ENCODE data around the gene FBXW7. TPM values are rescaled to one million over a fixed set of nuclear protein-coding genes. Genes with fewer than 3 reads are reported as not detected.

FBXW7 gene
- polyA plus RNA-seq, 2 of the 4 experiments (the other 2 are of a cell fraction), result 7.2 to 12.5 TPM

- CTCF ChIA-PET, result interaction anchor here (0.7 to 1.3 kb wide), 3 partner anchors 14 to 439 kb away, joined by 3 to 4 read pairs (median 3); no protein-coding TSS in a partner anchor
- POLR2A ChIA-PET, result no interaction called here
- Histone ChIP-seq H3K4me3 (no peak overlapping the region), H3K4me2 (no peak overlapping the region), H3K9me3 (no peaks in the 10 kb centered on the region), H3K27ac (no peak overlapping the region), H3K4me1 (no peaks in the 10 kb centered on the region)
- ATAC-seq (no peak), DNase-seq (ENCODE audit: low read depth in 1 of 2, low spot score in 1 of 2) (no peak), FAIRE-seq (no peak)
- 78% methylated on average over 1 of the region's 1 CpG for WGBS (ENCODE audit: missing lambda C conversion rate)
- no peak for TF ChIP-seq FOXS1 (CRISPR knock-in tag; IDR thresholded peaks at IDR 0.05)
- no peak for TF ChIP-seq TFCP2L1 (CRISPR knock-in tag; IDR thresholded peaks at IDR 0.05)
- no peak for TF ChIP-seq USF2 (IDR thresholded peaks at IDR 0.05)
- 0 out of 3 replicates have a peak, but pooled peaks have one; percentile 23 for TF ChIP-seq SMC3 (IDR thresholded peaks at IDR 0.05)
- TF ChIP-seq, protein P1, sequence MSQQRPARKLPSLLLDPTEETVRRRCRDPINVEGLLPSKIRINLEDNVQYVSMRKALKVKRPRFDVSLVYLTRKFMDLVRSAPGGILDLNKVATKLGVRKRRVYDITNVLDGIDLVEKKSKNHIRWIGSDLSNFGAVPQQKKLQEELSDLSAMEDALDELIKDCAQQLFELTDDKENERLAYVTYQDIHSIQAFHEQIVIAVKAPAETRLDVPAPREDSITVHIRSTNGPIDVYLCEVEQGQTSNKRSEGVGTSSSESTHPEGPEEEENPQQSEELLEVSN (IDR thresholded peaks at IDR 0.05; ENCODE audit: borderline replicate concordance, low read depth), result no peak
- peak; percentile 13 to 43; a peak in 2 of 5 replicates for TF ChIP-seq RAD21 (conservative IDR thresholded peaks at IDR 0.05 in 1 of 2, IDR thresholded peaks at IDR 0.05 in 1 of 2)
- TF ChIP-seq, protein P2, sequence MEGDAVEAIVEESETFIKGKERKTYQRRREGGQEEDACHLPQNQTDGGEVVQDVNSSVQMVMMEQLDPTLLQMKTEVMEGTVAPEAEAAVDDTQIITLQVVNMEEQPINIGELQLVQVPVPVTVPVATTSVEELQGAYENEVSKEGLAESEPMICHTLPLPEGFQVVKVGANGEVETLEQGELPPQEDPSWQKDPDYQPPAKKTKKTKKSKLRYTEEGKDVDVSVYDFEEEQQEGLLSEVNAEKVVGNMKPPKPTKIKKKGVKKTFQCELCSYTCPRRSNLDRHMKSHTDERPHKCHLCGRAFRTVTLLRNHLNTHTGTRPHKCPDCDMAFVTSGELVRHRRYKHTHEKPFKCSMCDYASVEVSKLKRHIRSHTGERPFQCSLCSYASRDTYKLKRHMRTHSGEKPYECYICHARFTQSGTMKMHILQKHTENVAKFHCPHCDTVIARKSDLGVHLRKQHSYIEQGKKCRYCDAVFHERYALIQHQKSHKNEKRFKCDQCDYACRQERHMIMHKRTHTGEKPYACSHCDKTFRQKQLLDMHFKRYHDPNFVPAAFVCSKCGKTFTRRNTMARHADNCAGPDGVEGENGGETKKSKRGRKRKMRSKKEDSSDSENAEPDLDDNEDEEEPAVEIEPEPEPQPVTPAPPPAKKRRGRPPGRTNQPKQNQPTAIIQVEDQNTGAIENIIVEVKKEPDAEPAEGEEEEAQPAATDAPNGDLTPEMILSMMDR (IDR thresholded peaks at IDR 0.05), result peak; percentile 24; the same call in 2 of the 3 replicates
These were observed 166.0 kb downstream of the FBXW7 start for GRCh38 chr4:152369902-152370295.

DNA sequence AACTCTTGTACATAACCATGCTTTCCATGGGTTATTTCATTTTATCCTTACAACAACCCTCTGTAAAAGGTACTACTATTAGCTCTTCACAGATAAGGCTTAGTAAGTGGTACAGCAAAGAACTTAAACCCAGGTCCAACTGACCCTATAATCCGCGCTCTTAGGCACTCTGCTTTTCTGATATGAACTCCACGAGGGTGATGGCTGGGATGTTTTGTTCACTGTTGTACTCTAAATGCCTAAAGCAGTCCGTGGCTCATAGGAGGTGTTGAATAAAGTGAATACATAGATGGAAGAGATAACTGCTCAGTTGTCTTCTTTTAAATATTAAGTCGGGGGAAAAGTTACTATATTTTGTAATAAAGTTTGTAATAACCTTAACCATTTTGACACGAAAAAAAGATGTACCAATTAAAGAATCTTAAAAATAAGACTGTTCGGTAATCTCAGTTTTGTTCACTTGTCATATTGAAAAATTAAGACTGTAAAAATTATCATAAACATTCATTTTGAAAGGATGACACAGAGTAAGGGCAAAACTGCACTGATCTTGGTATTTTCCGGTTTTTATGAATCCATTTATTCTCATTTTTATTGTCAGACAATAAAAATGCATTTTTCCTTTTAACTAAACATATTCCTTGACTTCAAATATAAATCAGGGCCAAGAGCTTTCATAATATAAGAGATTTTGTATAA is 166.5 kb downstream of the FBXW7 start:
- no peaks in the 10 kb centered on the region for H3K9me3 ChIP-seq
- ATAC-seq (no peak), DNase-seq (ENCODE audit: low read depth in 1 of 2, low spot score in 1 of 2) (no peak), FAIRE-seq (no peak)
- H3K4me1 ChIP-seq, result no peaks in the 10 kb centered on the region
- H3K4me3 ChIP-seq, result no peak overlapping the region
- 86% methylated on average over 8 of the region's 8 CpGs for WGBS (ENCODE audit: missing lambda C conversion rate)
- POLR2A ChIA-PET, result no interaction called here
- no peak overlapping the region for H3K27ac ChIP-seq
- no peak for TF ChIP-seq RNF2 (IDR thresholded peaks at IDR 0.05; ENCODE audit: borderline replicate concordance, low read depth)
- TF ChIP-seq, protein P1 (IDR thresholded peaks at IDR 0.05; ENCODE audit: borderline replicate concordance, low read depth), result no peak
- no peak for TF ChIP-seq ZNF302 (CRISPR knock-in tag; IDR thresholded peaks at IDR 0.05)
- TF ChIP-seq, protein P3, sequence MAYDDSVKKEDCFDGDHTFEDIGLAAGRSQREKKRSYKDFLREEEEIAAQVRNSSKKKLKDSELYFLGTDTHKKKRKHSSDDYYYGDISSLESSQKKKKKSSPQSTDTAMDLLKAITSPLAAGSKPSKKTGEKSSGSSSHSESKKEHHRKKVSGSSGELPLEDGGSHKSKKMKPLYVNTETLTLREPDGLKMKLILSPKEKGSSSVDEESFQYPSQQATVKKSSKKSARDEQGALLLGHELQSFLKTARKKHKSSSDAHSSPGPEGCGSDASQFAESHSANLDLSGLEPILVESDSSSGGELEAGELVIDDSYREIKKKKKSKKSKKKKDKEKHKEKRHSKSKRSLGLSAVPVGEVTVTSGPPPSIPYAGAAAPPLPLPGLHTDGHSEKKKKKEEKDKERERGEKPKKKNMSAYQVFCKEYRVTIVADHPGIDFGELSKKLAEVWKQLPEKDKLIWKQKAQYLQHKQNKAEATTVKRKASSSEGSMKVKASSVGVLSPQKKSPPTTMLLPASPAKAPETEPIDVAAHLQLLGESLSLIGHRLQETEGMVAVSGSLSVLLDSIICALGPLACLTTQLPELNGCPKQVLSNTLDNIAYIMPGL (CRISPR knock-in tag; IDR thresholded peaks at IDR 0.05; ENCODE audit: borderline replicate concordance), result no peak
- TF ChIP-seq, protein P2 (IDR thresholded peaks at IDR 0.05), result no peak
- TF ChIP-seq CBX8 (IDR thresholded peaks at IDR 0.05), result no peak
- TF ChIP-seq GATA3 (IDR thresholded peaks at IDR 0.05; ENCODE audit: borderline replicate concordance), result no peak
- TF ChIP-seq, protein P4, sequence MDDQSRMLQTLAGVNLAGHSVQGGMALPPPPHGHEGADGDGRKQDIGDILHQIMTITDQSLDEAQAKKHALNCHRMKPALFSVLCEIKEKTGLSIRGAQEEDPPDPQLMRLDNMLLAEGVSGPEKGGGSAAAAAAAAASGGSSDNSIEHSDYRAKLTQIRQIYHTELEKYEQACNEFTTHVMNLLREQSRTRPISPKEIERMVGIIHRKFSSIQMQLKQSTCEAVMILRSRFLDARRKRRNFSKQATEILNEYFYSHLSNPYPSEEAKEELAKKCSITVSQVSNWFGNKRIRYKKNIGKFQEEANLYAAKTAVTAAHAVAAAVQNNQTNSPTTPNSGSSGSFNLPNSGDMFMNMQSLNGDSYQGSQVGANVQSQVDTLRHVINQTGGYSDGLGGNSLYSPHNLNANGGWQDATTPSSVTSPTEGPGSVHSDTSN (IDR thresholded peaks at IDR 0.05), result no peak
- no peak for TF ChIP-seq JUN (IDR thresholded peaks at IDR 0.05)
- TF ChIP-seq ZSCAN20 (CRISPR knock-in tag; IDR thresholded peaks at IDR 0.05), result no peak
- TF ChIP-seq PHF8 (IDR thresholded peaks at IDR 0.05; ENCODE audit: borderline replicate concordance, low read depth), result no peak
- no peak for TF ChIP-seq CEBPB (IDR thresholded peaks at IDR 0.05)
- TF ChIP-seq POLR2A (IDR thresholded peaks at IDR 0.05; ENCODE audit: low read length), result no peak
- TF ChIP-seq RAD21 (conservative IDR thresholded peaks at IDR 0.05 in 1 of 2, IDR thresholded peaks at IDR 0.05 in 1 of 2), result no peak
- TF ChIP-seq SMC3 (IDR thresholded peaks at IDR 0.05), result no peak
- CTCF ChIA-PET, result interaction anchor here (0.7 to 0.9 kb wide), 2 partner anchors 13 to 132 kb away, joined by 3 read pairs; no protein-coding TSS in a partner anchor
- no peak overlapping the region for H3K4me2 ChIP-seq

Data from A549 (cell line).